Renal cortical epithelial cell (primary cell): Measurements from ENCODE around the gene CCDC82. TPM values are rescaled to one million over a fixed set of nuclear protein-coding genes. Genes with fewer than 3 reads are reported as not detected.
A peak's percentile ranks its signal among the peaks of the same experiment; 100 is the strongest.

Experiments used
- DNase-seq: peaks from one replicate; pipeline ENCODE4 v3.0.0-alpha.2; 2011; ENCODE audit warnings: low read depth
- total RNA-seq: library from RNA; depleted of rRNA; stranded (reverse); fragments of >200 nt; gene quantifications from 2 replicates; pipeline ENCODE4 v1.2.3, GENCODE V29; 2014

Gene CCDC82
- total RNA-seq, 1 donor from 2014 or later, result 42.2 TPM

DNA sequence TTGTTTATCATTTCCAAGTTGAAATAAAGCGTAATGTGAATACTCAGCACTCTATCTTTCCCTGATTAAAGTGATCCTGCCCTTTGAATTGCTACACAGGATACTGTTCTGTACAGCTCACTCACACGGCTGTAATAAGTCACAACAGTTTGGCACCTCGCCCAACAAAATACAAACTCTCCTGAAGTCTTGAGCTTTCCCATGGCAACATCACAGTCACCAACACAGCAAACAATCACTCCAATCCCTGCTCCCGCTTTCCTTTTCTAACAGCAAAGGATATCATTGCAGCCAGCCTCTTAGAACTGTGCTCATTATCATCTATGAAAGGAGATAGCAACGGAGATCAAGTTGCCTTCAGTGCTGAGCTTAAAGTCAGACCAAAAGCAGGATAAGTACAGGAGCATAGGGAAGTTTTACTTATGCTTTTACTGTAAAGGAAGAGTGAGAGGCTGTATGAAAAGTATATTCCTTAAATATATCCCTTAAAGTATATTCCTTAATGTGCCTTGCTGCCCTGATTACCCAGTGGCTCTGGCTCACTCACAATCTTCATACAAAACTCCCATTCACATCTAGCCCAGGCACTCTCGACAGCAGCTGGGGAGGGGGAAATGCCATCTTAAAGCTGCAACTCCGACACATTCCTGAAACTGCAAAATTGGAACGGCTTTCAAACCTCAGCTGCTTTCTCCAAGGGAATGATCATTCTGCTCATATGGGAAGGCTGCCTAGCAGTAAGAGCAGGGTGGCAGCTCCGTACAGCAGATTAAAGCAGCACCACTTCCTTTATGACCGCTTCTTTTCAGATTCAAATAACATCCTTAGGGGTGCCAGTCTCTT lies 82.6 kb downstream of the CCDC82 start:
- DNase-seq, result peak; percentile 100

DNA sequence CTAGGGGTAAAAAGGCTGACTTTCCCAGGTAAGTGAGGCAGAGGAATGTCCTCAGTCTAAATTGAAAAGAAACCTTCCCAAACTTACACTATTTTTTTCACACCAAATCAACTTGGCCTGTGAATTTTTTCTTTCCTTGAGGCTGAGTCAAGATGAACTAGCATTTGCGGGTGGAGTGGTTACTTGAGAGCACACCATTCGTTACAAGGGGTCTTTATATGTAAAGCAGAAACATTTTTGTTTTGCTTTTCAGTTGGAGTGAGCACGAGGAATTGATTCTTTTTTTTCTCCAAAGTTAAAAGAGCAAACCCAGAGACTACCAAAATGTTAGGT lies 83.1 kb downstream of the CCDC82 start:
- DNase-seq, result no peak

DNA sequence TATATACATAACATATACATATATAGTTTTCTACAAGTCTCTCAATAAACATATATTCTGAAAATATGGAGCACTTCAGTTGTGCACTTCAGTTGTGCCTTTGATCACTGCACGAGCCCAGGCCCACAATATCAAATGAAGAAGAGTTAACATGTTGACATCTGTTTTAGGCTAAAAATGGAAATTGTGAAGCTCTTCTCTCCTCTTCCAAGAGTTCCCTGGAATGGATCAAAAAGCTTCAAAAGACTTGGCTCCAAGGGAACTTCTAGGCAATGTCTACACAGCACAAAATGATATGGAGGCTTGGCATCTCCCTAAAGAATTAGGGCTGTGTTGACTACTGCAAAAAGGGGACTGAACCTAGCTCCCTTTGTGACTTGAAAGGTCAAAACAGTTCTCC lies 83.6 kb downstream of the CCDC82 start:
- no peak for DNase-seq

DNA sequence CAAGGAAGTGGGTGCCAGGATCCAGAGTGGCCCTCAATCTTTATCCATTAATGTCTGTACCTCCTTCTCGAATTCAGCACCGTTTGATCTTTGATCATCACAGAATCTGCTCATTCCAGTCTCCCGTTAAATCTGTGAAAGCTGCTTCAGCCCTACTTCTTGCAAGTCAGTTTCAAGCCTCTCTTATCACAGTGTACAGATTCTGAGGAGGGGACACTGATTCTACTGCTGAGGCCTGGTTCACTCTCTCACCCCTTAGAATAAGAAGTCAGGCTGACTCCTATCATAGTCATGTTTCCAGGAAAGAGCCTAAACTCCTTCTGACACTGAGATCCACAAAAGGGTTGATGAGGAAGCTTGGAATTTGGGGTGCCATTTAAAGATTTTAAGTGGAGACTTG lies 85.7 kb downstream of the CCDC82 start:
- no peak for DNase-seq

DNA sequence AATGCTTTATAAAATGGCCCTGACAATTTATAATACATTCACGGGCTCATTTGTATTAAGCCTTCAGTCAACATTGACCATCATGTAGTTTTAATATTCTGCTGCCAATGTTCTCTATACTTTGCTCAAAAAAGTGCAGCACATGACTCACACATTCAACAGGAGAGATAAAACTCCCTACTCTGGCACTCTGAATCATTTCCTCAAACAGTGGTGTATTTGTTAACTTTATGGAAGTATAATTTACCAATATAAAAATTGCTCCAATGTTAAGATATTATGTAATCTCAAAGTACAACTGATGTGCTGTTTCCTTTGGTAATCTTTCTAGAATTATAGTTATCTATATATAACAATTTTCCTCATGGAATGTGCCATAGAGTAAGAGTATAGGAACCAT lies 86.6 kb downstream of the CCDC82 start:
- peak; percentile 72 for DNase-seq

Other genes with a start within 250 kb of the CCDC82 start
- gene MAML2, start 46.7 kb downstream of the CCDC82 start, total RNA-seq, result 6.1 and 18.0 TPM in 2 replicates
- 16.0 and 24.4 TPM in 2 replicates for gene JRKL, start 101 bp upstream of the CCDC82 start, total RNA-seq